ENCODE results near the gene KIF12.

DNA sequence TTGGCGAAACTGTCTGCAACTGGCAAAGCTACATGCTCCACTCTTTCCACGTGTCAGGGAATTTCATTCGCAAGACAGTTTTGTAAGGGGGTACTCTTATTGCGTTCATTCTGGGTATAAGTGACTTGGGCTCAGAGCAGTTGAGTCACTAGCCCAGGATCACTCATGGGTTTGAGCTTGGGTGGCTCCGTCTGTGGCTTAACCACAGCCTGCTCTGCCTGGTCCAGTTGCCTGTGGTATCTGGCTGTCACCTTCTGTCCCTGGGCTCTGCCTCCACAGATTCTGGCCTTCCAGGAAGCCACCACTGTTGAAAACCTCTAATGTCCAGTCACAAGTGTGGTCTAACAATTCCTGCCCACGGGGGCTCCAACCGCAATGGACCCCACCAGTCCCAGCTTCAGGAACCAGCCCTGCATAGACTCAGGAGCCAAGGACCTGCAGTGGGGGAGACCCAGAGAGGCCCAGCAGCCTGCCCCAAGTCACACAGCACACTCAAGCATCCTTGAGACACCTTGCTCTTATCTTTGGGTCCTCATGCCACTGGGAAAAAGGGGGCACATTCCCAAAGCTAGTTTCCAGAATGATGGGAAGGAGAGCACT, 10.4 kb downstream of the KIF12 start:
- TF ChIP-seq CTCF (IDR thresholded peaks at IDR 0.05; ENCODE audit: low read length) (no peak), EZH2 (optimal IDR thresholded peaks at IDR 0.05; ENCODE audit: low read depth, low read length) (no peak), EZH2phosphoT487 (IDR thresholded peaks at IDR 0.05; ENCODE audit: low read length) (no peak)
